ENCODE measurements around the gene FLVCR1. TPM values are rescaled to one million over a fixed set of nuclear protein-coding genes. Genes with fewer than 3 reads are reported as not detected.

FLVCR1 gene
- total RNA-seq, 4 donors from 2014 or later: 19.8 to 83.4 (median 41.5) TPM

- no peak for DNase-seq
- Histone ChIP-seq H3K9me3 (no peaks in the 10 kb centered on the region), H3K27me3 (peaks cover 0 to under 1% of the 10 kb centered on the region in 2 donors), H3K27ac (no peak overlapping the region), H3K36me3 (no peaks in the 10 kb centered on the region), H3K4me3 (no peak overlapping the region), H3K4me1 (peaks cover 0 to 2% (median 1%) of the 10 kb centered on the region in 4 donors)
- TF ChIP-seq CTCF (IDR thresholded peaks at IDR 0.05): no peak
- TF ChIP-seq POLR2A (IDR thresholded peaks at IDR 0.05): no peak
Observed at GRCh38 chr1:212945463-212946160, 87.5 kb downstream of the FLVCR1 start.

GRCh38 chr1:212946872-212947271, 88.8 kb downstream of the FLVCR1 start:
- Histone ChIP-seq H3K9me3 (no peaks in the 10 kb centered on the region), H3K4me3 (no peak overlapping the region), H3K36me3 (no peaks in the 10 kb centered on the region), H3K27ac (no peak overlapping the region), H3K4me1 (peaks cover 0 to 11% (median 2%) of the 10 kb centered on the region in 4 donors), H3K27me3 (peaks cover 0 to 6% of the 10 kb centered on the region in 2 donors)
- no peak for DNase-seq
- TF ChIP-seq CTCF (IDR thresholded peaks at IDR 0.05) (no peak), POLR2A (IDR thresholded peaks at IDR 0.05) (no peak)

Small RNAs within 50 kb of the gene (small RNA-seq; reads per million reads assigned to genes)
- gene AC104333.1: 0 reads per million in 2 donors
- gene AC104333.2: 0 reads per million in 2 donors

Other genes with a start within 250 kb of the FLVCR1 start
- gene ATF3, start 249.5 kb upstream of the FLVCR1 start, total RNA-seq: 10 to 100 TPM in 3 of 4 donors, 1 to 10 TPM in 1; 10.0 to 38.0 (median 17.2) TPM
- gene BATF3, start 158.4 kb upstream of the FLVCR1 start, total RNA-seq: 1 to 10 TPM in 3 of 4 donors, not detected in 1; 2.1 to 6.6 (median 4.7) TPM
- gene NSL1, start 66.5 kb upstream of the FLVCR1 start, total RNA-seq: 10 to 100 TPM; 29.2 to 61.9 (median 39.0) TPM
- gene TATDN3, start 66.4 kb upstream of the FLVCR1 start, total RNA-seq: 10 to 100 TPM in 2 of 4 donors, 1 to 10 TPM in 2; 5.8 to 22.3 (median 12.8) TPM
- not detected for gene SPATA45, start 10.6 kb upstream of the FLVCR1 start, total RNA-seq
- gene VASH2, start 92.3 kb downstream of the FLVCR1 start, total RNA-seq: 1 to 10 TPM in 2 of 4 donors, under 1 TPM in 1, not detected in 1; 0.85 to 1.7 (median 1.1) TPM
- 10 to 100 TPM; 21.1 to 62.7 (median 46.7) TPM for gene ANGEL2, start 157.6 kb downstream of the FLVCR1 start, total RNA-seq
- 10 to 100 TPM; 13.5 to 29.7 (median 22.2) TPM for gene RPS6KC1, start 193.0 kb downstream of the FLVCR1 start, total RNA-seq

Data from Peyer's patch (tissue), 4 donors.